Panc1 (cell line): Measurements from ENCODE around the gene ALDH5A1. TPM values are rescaled to one million over a fixed set of nuclear protein-coding genes. Genes with fewer than 3 reads are reported as not detected.

ENCODE experiments used
- ATAC-seq: fragments of 200-7000 bp; cut with Tn5 transposase; 2 replicates; pipeline ENCODE4 v1.9.1; 2020; ENCODE audit warnings: mild to moderate bottlenecking, moderate library complexity
- BruUV-seq: library from RNA; stranded (reverse); fragments of 400-500 nt; replicated peaks from 2 replicates; lab custom pipeline; 2021; lab: Mats Ljungman, UMichigan
- CTCF ChIA-PET: fragments of 300-600 bp; sonication (Branson Sonifier 250); formaldehyde crosslinking; loops from one replicate; lab custom pipeline; 2022; ENCODE audit warnings: antibody characterized with exemption; lab: Charles Lee
- POLR2A ChIA-PET: fragments of 300-600 bp; sonication (Branson Sonifier 250); formaldehyde crosslinking; loops from one replicate; lab custom pipeline; 2022; ENCODE audit warnings: antibody characterized with exemption; lab: Charles Lee
- DNase-seq: peaks from one replicate; pipeline ENCODE4 v3.0.0-alpha.2; 2010; ENCODE audit warnings: low read depth, low spot score
- H3K27ac ChIP-seq: 2 replicates; pipeline ENCODE4 v1.5.1; 2011; ENCODE audit warnings: mild to moderate bottlenecking, low read length, inconsistent platforms
- H3K27me3 ChIP-seq: fragments of 200-500 bp; sonication (Bioruptor generic); 2 replicates; pipeline ENCODE4 v1.6.0; 2014; ENCODE audit warnings: low read length, inconsistent platforms; ENCODE audit not compliant: control insufficient read depth, insufficient read depth
- H3K36me3 ChIP-seq: fragments of 200-500 bp; sonication (Bioruptor generic); 2 replicates; pipeline ENCODE4 v1.5.1; 2014; ENCODE audit warnings: inconsistent platforms, mild to moderate bottlenecking, low read length, moderate library complexity; ENCODE audit not compliant: control insufficient read depth, insufficient read depth
- H3K4me1 ChIP-seq: 2 replicates; pipeline ENCODE4 v1.5.1; 2011; ENCODE audit warnings: inconsistent platforms, mild to moderate bottlenecking, low read length, moderate library complexity; ENCODE audit not compliant: control insufficient read depth, insufficient read depth
- H3K4me3 ChIP-seq, 2 experiments: 2 replicates each; pipeline ENCODE4 v1.5.1; 2011 to 2012; ENCODE audit warnings: low read depth in 2 of 2, low read length in 2 of 2, mild to moderate bottlenecking in 2 of 2, inconsistent platforms in 1 of 2, moderate library complexity in 1 of 2
- H3K9me3 ChIP-seq: fragments of 200-500 bp; sonication (Bioruptor generic); 2 replicates; pipeline ENCODE4 v1.5.1; 2014; ENCODE audit warnings: low read depth, mild to moderate bottlenecking, inconsistent platforms, low read length, moderate library complexity; ENCODE audit not compliant: control insufficient read depth, insufficient read depth
- CTCF ChIP-seq: fragments of 450-650 bp; IDR thresholded peaks from 2 replicates; pipeline ENCODE4 v1.5.1; 2017; ENCODE audit warnings: mild to moderate bottlenecking
- POLR2AphosphoS5 ChIP-seq: IDR thresholded peaks from 2 replicates; pipeline ENCODE4 v1.6.1; 2012; ENCODE audit warnings: mild to moderate bottlenecking, low read depth, low read length, moderate library complexity
- REST ChIP-seq, 2 experiments: IDR thresholded peaks; 2 replicates each; pipeline ENCODE4 v1.6.1; 2011 to 2012; ENCODE audit warnings: low read depth in 2 of 2, control low read depth in 1 of 2, low read length in 1 of 2, mild to moderate bottlenecking in 1 of 2, moderate library complexity in 1 of 2; ENCODE audit not compliant: insufficient read depth in 1 of 2
- SIN3A ChIP-seq: IDR thresholded peaks from 2 replicates; pipeline ENCODE4 v1.6.1; 2012; ENCODE audit warnings: low read depth, mild to moderate bottlenecking, low read length, moderate library complexity, borderline replicate concordance; ENCODE audit not compliant: insufficient read depth
- TCF7L2 ChIP-seq: IDR thresholded peaks from 2 replicates; pipeline ENCODE4 v1.6.1; 2011; ENCODE audit warnings: mild to moderate bottlenecking, low read depth, low read length, inconsistent platforms
- in situ Hi-C: cut with HindIII; loops from 2 replicates; pipeline ENCODE4 v1.10.0; 2016; ENCODE audit warnings: low sequenced_read_pairs, low pct_unique_long_range_greater_than_20kb
- intact Hi-C: fragments of 100-400 bp; cut with micrococcal nuclease; formaldehyde crosslinking; loops from one replicate; pipeline ENCODE4 v1.10.0; 2022; ENCODE audit not compliant: unreplicated experiment
- total RNA-seq: library from RNA; stranded (reverse); gene quantifications from one replicate; pipeline ENCODE4 v1.2.1, GENCODE V29; 2021; ENCODE audit not compliant: unreplicated experiment

Gene ALDH5A1
- total RNA-seq, 1 experiment from 2014 or later, result 4.2 TPM

GRCh38 chr6:24489881-24490280 is 4.9 kb upstream of the ALDH5A1 start:
- Histone ChIP-seq H3K36me3 (no peaks in the 10 kb centered on the region), H3K27me3 (peaks cover 6% of the 10 kb centered on the region), H3K27ac (no peak overlapping the region), H3K4me1 (peaks cover 5% of the 10 kb centered on the region; the same call in 1 of the 2 replicates), H3K9me3 (no peaks in the 10 kb centered on the region), H3K4me3 (no peak overlapping the region)
- no TSS peak for BruUV-seq
- in situ Hi-C loops, result no loop called here
- DNase-seq, result no peak
- ChIA-PET POLR2A (interaction anchor here (0.6 kb wide), 1 partner anchor 8 kb away, joined by 3 read pairs; no protein-coding TSS in a partner anchor), CTCF (interaction anchor here (0.6 kb wide), 1 partner anchor 11 kb away, joined by 3 read pairs; no protein-coding TSS in a partner anchor)
- intact Hi-C loops, result no loop called here
- ATAC-seq, result no peak
- TF ChIP-seq POLR2AphosphoS5 (no peak), CTCF (no peak), SIN3A (no peak), TCF7L2 (no peak), REST (IDR thresholded peaks at IDR 0.05; ENCODE audit: insufficient read depth in 1 of 2, low read depth in 2 of 2, low read length in 1 of 2) (no peak)

GRCh38 chr6:24490948-24491347 is 3.8 kb upstream of the ALDH5A1 start:
- peaks cover 5% of the 10 kb centered on the region; the same call in 1 of the 2 replicates for H3K4me1 ChIP-seq
- no peak overlapping the region for H3K27ac ChIP-seq
- CTCF ChIA-PET, result no interaction called here
- BruUV-seq, result no TSS peak
- TF ChIP-seq TCF7L2 (no peak), SIN3A (no peak), POLR2AphosphoS5 (no peak), CTCF (no peak), REST (IDR thresholded peaks at IDR 0.05; ENCODE audit: insufficient read depth in 1 of 2, low read depth in 2 of 2, low read length in 1 of 2) (no peak)
- intact Hi-C loops (no loop called here), in situ Hi-C loops (no loop called here)
- H3K36me3 ChIP-seq, result no peaks in the 10 kb centered on the region
- no peak overlapping the region for H3K4me3 ChIP-seq
- POLR2A ChIA-PET, result no interaction called here
- DNase-seq (no peak), ATAC-seq (no peak)
- H3K27me3 ChIP-seq, result peaks cover 6% of the 10 kb centered on the region
- H3K9me3 ChIP-seq, result no peaks in the 10 kb centered on the region
